ENCODE data around the gene ARL6.
A peak's percentile ranks its signal among the peaks of the same experiment; 100 is the strongest.

The ARL6 gene

GRCh38 chr3:97764407-97765238 lies at the start of gene ARL6:
ARL6 (plus strand) TSS chr3:97764758; CDS start chr3:97768108, 3,350 bp downstream.
- no peak for FAIRE-seq

GRCh38 chr3:97719156-97719821 lies 45.3 kb upstream of the ARL6 start:
- peak; percentile 95 for FAIRE-seq

- no peak for FAIRE-seq
Measured at GRCh38 chr3:97720417-97720816, 44.1 kb upstream of the ARL6 start.

DNA sequence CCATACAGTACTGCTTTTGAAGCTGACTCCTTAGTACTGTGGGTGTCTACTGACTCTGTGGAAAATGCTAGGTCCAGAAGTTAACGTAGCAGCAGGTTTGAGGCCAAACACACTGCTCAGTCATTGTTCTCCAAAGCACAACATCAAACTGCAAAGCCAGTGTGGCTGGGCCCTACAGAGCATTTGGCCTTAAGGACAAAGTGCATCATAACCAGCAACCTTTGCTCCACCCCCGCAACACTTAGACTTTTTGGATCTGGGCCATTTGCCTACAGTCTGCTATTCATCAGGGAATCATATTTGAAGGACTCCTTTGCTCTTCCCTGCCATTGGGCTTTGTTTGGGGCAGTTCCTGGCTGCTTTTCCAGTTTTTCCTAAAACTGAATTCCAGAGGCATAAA lies 43.1 kb upstream of the ARL6 start:
- FAIRE-seq, result no peak

DNA sequence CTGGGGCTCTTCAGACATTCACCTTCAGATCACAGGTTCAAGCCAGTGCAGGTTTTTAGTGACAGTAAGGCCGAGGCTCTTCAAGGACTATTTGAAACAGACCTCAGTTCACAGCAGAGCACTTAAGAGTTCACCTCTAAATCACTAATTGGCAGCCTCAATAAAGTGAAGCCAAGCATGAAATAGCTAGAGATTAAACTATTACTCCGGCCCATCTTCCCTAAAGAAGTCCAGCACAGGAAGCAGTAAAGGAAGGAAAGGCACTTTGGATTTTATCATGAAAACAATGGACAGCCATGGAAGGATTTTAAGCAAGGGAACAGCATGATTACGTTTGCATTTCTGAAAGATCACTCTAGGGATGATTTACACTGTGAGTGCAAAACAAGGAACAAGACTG lies 27.6 kb upstream of the ARL6 start:
- no peak for FAIRE-seq

DNA sequence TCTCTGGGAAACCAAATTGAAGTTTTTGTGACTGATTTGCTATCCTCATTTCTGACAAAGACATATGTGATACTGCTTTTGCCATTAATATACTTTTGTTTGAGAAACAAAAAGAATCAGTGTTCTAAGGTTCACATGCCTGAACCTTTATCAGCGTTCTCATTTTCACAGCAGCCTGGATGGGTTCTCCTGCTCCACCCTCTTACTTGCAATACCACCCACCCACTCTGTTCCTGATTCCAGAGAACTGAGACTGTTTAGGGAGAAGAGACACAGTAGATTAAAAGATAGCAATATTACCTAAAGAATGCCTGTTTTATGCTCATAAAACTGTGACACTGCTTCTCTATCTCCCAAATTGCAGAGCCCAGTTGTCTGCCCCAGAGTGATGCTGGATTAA lies 25.8 kb upstream of the ARL6 start:
- no peak for FAIRE-seq

DNA sequence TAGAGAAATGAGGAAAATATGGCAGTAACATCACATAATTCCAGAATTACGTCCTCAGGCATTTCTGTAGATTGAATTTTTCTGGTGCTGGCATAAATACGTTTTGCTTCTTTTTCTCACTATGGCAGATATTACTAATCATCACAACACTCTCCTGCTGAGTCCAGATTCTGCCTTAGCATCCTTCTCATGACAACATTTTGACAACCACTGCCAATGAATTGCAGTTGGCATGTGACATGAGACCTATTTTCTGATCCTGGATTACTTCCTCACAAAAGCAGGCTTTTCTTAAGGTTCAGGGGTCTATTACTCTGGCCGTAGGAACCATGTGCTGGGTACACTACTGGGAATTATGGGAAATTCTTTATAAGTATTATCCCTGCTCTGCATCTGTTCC lies 22.5 kb upstream of the ARL6 start:
- FAIRE-seq, result no peak

DNA sequence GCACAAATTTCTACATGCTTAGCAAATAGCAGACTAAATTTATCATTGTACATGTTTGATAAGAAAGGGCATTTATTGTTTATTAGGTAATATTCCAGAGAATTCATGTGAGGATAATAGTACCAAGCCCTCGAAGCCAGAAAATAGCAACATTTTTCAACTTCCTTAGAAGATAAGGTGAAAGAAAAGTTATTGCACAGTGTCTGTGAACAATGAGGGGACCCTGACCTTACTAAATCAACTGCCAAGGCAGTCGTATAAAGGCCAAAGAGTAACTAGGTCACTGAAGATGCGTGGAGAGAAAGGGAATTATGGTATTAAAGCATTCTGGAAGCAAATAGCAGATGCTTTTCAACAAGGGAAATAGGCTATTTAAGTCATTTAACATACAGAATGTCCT lies 20.3 kb upstream of the ARL6 start:
- FAIRE-seq, result no peak

DNA sequence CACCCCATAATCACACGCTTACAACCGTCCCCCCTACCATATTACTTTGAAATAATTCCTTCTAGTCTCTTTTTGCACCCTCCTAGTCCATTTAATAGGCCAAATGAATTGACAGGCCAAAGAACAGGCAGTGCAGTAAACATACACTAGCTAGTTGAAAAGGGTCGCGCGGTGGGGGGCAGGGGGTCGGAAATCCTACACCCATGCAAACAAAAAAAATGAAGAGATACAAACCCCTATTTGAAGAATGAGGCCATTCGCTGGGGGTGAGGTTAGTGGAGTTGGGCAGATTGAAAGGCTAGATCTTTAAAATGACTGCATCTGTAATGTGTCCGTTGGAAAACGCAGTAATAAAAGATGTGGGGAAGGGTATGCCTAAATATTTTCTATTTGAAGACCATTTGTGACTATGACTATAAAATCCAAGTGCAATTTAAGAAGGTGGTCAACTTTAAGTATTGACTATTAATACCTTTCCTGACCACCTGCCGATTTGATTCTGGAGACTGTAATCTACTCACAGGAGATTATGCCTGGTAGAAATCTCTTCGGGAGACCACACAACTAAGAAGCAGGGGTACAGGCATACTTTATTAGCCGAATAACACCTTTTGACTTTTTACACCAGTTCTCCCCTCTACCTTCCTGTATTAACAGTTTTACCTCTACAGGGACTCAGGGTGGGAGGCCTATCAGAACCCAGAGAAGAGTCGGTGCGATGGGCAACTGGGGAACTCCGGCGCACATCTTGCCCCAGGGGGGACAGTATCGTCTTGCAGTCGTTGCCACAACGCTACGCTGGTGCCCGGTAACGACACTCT lies 762 bp upstream of the ARL6 start:
- no peak for FAIRE-seq

DNA sequence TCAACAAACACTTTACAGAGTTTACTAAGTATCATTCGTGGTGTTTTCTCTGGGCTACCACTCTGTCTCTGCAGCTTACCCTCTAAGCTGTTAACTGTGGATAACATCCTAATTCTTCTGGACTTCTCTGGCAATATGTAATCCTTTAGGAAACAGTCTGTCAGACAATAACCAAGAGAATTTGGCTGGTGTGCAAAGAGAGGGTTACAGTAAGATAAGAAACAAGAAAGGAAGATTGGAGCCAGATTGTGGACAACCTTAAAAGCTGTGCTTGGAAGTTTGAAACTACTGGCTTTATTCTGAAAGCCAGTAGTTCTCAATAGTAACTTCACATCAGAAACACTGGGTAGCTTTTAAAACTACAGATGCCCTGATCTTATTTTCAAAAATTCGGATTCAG lies 778 bp downstream of the ARL6 start:
- FAIRE-seq, result no peak

DNA sequence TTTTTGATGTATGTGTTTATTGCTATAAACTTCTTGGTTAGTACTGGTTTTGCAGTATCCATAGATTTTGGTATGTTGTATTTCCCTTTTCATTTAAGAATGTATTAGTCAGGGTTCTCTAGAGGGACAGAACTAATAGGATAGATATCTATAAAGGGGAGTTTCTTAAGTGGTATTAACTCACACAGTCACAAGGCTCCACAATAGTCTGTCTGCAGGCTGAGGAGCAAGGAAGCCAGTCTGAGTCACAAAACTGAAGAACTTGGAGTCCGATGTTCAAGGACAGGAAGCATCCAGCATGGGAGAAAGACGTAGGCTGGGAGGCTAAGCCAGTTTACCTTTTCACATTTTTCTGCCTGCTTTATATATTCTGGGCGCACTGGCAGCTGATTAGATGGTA lies 8.4 kb downstream of the ARL6 start:
- no peak for FAIRE-seq

GRCh38 chr3:97778152-97778551 lies 13.6 kb downstream of the ARL6 start:
- FAIRE-seq, result no peak

DNA sequence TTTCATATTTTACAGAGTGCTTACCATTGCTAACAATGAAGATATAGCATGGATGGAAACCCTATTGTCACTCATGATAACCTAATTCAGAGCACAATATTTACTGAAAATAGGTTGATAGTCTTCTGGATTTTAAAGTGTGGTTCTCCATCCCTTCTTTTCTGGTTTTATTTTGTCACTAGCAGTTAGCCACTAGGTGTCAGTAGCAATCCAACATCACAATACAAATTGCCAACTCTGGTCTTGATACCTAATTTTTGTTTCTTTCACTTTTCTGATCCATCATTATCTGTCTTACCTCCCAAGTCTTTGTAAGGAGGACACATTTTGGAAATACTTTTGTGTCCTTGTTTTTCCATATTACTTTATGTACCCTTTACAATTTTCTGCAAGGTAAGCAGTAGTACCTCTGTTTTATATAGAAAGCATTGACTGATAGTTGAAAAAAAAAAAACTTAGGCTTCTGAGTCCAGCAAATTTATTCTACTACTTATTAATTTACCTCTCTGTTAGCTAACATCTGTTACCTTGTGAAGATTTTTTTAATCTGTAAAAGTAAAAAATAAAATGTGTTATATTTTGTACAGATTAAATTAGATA lies 29.0 kb downstream of the ARL6 start:
- peak; percentile 97 for FAIRE-seq

DNA sequence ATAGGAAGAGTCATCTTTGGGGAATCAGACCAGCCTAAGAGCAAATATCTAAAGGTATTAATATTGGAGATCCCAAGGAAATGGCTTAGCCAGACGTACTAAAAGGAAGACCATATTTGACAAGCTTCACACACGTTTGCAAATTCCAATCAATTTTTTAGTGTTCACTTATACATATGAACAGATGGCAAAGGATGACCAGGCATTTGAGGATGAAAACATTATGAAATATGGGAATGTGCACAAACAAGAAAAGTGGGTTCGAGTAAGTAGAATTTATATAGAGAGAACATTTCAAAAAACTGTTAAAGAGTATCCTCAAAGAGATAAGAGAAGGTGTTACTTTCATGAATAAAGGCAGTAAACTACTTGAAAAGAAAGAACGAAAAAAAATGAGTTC lies 31.4 kb downstream of the ARL6 start:
- no peak for FAIRE-seq

GRCh38 chr3:97804471-97804870 lies 39.9 kb downstream of the ARL6 start:
- FAIRE-seq, result no peak

GRCh38 chr3:97810779-97811390 lies 46.3 kb downstream of the ARL6 start:
- no peak for FAIRE-seq

DNA sequence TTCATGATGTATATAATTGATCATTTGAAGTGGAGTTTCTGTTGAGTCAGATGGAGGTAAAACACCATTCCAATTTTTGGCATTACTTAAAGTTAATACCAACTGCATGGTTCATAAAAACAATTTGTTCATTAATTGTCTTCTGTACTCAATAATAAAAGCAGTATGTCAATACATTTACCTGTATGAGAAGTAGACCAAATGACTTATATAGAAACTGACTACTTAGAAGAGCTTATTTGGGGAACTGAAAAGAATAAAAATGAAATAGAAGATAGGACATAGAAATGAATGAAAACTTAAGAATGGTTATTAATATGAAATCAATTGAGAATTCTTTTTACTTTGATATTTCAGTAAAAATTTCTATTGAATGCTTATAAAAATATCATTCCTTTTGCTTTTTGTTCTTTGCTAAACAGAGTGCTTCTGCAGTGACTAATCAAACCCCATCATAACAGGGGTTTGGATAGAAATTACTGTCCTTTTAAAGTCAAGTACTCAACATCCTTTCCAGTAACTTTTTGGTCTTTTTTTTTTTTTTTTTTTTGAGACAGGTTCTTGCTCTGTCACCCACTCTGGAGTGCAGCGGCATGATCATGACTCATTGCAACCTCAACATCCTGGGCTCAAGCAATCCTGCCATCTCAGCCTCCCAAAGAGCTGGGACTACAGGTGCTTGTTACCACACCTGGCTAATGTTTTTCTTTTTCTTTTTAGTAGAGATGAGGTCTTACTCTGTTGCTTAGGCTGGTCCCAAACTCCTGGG lies 50.8 kb downstream of the ARL6 start:
- FAIRE-seq, result no peak

DNA sequence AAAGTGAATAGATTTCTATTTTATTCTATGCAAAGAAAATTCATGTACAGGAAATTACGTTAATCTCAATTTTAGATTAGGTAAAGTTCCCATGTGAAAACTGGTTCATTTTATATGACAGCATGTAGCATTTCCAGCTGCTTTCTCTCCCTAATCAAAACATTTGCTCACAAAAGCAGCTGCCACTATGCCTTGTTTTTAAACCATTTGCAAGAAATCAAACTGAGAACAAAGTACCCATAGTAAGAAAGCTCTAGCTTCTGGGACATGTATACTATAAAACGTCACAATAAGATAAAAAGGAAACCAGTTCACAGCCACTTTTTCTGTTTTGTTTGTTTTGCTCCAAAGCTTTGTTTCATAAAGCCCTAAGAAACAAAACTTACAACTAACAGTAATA lies 52.3 kb downstream of the ARL6 start:
- FAIRE-seq, result no peak

- no peak for FAIRE-seq
Measured at GRCh38 chr3:97817965-97818364, 53.4 kb downstream of the ARL6 start.

DNA sequence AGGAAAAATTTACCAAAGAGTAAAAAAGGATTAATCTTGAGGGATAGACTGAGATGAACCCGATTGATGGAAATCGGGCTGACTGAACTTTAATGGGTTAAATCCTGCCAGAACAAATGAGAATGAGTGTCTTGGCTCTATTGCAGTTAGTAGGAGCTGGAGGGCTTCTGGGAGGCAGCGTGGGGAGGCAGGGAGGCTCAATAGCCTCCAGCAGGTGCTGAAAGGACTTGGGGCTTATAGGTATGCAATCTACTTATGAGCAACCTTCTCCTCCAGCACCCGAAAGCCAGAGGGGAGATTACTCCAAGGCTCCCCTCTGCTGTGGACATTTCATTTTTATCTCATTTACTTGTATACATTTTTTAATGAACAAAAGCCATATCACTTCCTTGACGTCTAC lies 56.2 kb downstream of the ARL6 start:
- no peak for FAIRE-seq

GRCh38 chr3:97821287-97821773 lies 56.8 kb downstream of the ARL6 start:
- no peak for FAIRE-seq
